C4-2B (cell line): ENCODE data around the gene CIT.

Experiments used
- H3K27ac ChIP-seq: fragments of 450-650 bp; 2 replicates; pipeline ENCODE4 v1.5.1; 2017
- CTCF ChIP-seq: fragments of 450-650 bp; conservative IDR thresholded peaks from 2 replicates; pipeline ENCODE4 v1.5.1; 2017; ENCODE audit warnings: mild to moderate bottlenecking
- ZFX ChIP-seq: fragments of 450-650 bp; IDR thresholded peaks from 2 replicates; pipeline ENCODE4 v1.6.1; 2017

CIT gene

GRCh38 chr12:119685375-119685774 lies 191.7 kb downstream of the CIT start:
- TF ChIP-seq CTCF (no peak), ZFX (no peak)
- H3K27ac ChIP-seq, result no peak overlapping the region

GRCh38 chr12:119684711-119685369 lies 192.3 kb downstream of the CIT start:
- H3K27ac ChIP-seq, result no peak overlapping the region
- TF ChIP-seq ZFX, result no peak
- no peak for TF ChIP-seq CTCF

- no peak for TF ChIP-seq CTCF
- TF ChIP-seq ZFX, result no peak
- H3K27ac ChIP-seq, result no peak overlapping the region
Measured at GRCh38 chr12:119683816-119684215, 193.3 kb downstream of the CIT start.

GRCh38 chr12:119683413-119683812 lies 193.7 kb downstream of the CIT start:
- no peak for TF ChIP-seq ZFX
- TF ChIP-seq CTCF, result no peak
- H3K27ac ChIP-seq, result no peak overlapping the region

GRCh38 chr12:119682639-119683252 lies 194.4 kb downstream of the CIT start:
- no peak for TF ChIP-seq ZFX
- no peak for TF ChIP-seq CTCF
- H3K27ac ChIP-seq, result no peak overlapping the region

GRCh38 chr12:119681728-119682638 lies 195.1 kb downstream of the CIT start:
- H3K27ac ChIP-seq, result no peak overlapping the region
- TF ChIP-seq CTCF, result no peak
- no peak for TF ChIP-seq ZFX

GRCh38 chr12:119681111-119681510 lies 196.0 kb downstream of the CIT start:
- TF ChIP-seq CTCF, result no peak
- no peak for TF ChIP-seq ZFX
- H3K27ac ChIP-seq, result no peak overlapping the region
